Measurements from ENCODE around the gene GNA12.

DNA sequence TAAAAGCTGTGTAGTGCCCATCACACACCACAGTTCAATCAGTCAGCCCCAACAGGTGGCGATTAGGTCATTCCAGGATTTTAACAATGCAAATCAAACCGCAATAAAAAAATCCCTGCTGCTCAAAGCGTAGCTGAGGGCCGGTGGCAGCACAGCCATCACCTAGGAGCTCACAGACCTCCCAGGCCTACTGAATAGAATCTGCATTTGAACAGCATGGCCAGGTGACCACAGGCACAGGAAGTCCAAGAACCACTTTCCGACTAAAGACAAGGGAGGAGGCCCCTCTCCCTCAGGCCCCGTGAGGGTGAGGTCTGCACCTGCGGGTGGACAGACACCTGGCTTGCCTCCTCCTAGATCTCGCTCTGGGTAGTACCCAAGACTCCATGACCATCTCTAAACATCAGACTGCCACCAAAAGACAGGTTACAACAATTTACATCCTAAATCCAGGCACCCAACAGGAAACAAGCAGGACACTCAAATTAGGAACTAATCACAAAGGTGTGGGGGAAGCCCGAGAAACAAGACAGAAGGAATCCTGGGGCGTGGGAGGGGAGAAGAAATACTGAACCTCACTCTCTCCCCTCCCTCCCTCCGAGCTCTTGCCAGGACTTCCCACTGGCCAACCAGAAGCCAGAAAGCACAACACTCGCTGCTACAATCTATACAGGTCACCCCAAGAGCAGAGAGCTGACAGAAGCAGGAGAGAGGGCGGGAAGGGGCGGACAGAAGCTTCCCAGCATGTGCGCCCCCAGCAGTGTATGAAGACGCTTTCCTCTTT is 19.2 kb downstream of the GNA12 start:
- TF ChIP-seq, protein P1, sequence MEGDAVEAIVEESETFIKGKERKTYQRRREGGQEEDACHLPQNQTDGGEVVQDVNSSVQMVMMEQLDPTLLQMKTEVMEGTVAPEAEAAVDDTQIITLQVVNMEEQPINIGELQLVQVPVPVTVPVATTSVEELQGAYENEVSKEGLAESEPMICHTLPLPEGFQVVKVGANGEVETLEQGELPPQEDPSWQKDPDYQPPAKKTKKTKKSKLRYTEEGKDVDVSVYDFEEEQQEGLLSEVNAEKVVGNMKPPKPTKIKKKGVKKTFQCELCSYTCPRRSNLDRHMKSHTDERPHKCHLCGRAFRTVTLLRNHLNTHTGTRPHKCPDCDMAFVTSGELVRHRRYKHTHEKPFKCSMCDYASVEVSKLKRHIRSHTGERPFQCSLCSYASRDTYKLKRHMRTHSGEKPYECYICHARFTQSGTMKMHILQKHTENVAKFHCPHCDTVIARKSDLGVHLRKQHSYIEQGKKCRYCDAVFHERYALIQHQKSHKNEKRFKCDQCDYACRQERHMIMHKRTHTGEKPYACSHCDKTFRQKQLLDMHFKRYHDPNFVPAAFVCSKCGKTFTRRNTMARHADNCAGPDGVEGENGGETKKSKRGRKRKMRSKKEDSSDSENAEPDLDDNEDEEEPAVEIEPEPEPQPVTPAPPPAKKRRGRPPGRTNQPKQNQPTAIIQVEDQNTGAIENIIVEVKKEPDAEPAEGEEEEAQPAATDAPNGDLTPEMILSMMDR (IDR thresholded peaks at IDR 0.05; ENCODE audit: low read depth, low read length, missing input control), result no peak
- no peak for TF ChIP-seq TAF1 (conservative IDR thresholded peaks at IDR 0.05)
- TF ChIP-seq, protein P2, sequence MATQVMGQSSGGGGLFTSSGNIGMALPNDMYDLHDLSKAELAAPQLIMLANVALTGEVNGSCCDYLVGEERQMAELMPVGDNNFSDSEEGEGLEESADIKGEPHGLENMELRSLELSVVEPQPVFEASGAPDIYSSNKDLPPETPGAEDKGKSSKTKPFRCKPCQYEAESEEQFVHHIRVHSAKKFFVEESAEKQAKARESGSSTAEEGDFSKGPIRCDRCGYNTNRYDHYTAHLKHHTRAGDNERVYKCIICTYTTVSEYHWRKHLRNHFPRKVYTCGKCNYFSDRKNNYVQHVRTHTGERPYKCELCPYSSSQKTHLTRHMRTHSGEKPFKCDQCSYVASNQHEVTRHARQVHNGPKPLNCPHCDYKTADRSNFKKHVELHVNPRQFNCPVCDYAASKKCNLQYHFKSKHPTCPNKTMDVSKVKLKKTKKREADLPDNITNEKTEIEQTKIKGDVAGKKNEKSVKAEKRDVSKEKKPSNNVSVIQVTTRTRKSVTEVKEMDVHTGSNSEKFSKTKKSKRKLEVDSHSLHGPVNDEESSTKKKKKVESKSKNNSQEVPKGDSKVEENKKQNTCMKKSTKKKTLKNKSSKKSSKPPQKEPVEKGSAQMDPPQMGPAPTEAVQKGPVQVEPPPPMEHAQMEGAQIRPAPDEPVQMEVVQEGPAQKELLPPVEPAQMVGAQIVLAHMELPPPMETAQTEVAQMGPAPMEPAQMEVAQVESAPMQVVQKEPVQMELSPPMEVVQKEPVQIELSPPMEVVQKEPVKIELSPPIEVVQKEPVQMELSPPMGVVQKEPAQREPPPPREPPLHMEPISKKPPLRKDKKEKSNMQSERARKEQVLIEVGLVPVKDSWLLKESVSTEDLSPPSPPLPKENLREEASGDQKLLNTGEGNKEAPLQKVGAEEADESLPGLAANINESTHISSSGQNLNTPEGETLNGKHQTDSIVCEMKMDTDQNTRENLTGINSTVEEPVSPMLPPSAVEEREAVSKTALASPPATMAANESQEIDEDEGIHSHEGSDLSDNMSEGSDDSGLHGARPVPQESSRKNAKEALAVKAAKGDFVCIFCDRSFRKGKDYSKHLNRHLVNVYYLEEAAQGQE (IDR thresholded peaks at IDR 0.05), result no peak
- no peak for TF ChIP-seq ATF3 (IDR thresholded peaks at IDR 0.05)
- no peak for TF ChIP-seq FOXA1 (IDR thresholded peaks at IDR 0.05)
- TF ChIP-seq RXRA (IDR thresholded peaks at IDR 0.05), result no peak
- TF ChIP-seq RAD21 (IDR thresholded peaks at IDR 0.05), result no peak

Measured in liver (tissue), 3 donors.